GM04503 (cell line): ENCODE data around the gene PLXNA4.
A peak's percentile ranks its signal among the peaks of the same experiment; 100 is the strongest.

Experiments
- DNase-seq: peaks from one replicate; pipeline ENCODE4 v3.0.0-alpha.2; 2012; ENCODE audit warnings: low read depth

PLXNA4 gene

DNA sequence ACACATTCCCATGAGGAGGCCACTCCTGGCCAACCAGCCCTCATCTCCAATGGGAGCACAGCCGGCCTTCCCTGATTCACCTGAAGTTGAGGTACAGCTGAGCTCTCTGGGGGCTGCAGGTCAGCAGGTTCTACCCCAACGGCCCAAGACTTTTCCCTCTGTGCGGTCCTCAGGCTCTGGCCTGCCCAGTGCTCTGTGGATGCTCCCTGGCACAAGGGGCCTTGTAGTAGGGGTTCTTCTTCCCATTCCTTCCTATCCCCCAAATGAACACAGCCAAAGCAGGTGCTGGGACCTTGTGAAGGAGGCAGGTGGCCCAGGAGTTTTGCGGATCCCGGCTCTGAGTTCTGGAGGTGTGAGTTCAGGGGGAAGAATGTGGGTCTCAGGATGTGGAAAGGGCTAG, 72.2 kb downstream of the PLXNA4 start:
- DNase-seq, result no peak

DNA sequence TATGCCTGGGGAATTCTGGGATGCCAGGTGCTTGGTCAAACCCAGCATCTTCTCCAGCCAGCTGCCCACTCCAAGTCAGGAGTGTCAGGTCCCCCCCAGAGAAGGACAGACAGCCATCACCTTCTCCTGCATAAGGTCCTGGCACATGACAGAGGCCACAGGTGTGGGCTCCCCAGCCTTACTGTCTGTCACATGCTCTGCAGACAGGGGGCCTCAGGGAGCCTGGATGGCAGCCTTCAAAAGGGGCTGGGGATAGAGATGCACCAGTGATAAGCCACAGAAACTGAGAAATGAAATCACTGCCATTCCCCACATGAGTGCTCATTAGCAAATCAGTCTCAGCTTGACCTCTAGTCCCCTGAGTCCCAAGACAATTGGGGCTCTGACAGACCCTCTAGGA, 72.9 kb downstream of the PLXNA4 start:
- no peak for DNase-seq

GRCh38 chr7:132501956-132502355, 74.3 kb downstream of the PLXNA4 start:
- no peak for DNase-seq

DNA sequence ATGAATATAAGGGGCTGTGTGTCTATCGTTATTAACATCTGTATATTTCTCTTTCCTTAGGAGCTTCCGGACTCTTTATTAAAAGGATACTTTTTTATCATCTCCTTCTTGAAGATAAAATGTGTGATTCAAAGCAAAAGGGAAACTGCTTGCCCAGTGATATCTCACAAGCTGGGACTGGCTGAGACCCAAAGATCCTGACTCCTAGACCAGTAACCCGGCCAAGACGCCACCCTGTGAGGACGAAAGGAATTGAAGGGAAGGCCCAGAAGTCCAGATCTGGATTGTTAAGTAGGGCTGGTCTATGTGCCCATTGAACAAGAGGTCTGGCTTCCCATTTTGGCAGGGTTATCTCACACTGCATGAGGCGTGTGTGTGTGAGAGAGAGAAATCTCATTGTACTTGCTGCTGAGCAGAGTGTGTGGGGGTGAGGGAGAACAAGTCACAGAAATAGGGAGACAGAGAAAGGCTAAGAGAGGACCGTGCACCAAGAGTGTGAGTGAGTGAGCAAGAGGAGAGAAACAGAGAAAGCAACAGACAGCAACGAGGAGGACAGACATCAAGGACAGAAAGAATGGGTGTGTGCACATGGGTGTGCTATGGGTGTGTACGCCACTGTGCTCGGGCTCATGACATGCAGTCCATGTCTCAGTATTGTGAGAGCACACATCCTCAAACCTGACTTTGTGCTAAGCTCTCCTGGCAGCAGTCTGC, 75.4 kb downstream of the PLXNA4 start:
- peak; percentile 30 for DNase-seq

DNA sequence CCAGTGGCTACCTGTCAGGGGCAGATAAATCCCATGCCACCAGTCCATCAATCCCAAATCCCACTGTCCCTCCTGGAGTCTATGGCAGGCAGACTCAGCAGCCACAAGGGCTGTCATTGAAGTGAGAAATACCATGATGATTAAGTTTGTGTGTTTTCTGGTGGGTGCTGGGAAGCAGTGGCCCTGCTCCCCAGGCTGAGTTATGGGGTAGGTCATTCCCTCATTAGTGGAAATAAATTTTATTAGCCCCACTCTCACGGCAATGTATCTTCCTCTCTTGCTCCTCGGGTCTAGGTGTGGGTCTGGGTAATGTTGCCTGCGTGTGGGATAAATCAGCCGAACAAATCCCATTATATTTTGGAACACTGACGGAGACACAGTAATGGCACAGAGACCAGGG, 76.8 kb downstream of the PLXNA4 start:
- no peak for DNase-seq

GRCh38 chr7:132499065-132499464, 77.2 kb downstream of the PLXNA4 start:
- no peak for DNase-seq

DNA sequence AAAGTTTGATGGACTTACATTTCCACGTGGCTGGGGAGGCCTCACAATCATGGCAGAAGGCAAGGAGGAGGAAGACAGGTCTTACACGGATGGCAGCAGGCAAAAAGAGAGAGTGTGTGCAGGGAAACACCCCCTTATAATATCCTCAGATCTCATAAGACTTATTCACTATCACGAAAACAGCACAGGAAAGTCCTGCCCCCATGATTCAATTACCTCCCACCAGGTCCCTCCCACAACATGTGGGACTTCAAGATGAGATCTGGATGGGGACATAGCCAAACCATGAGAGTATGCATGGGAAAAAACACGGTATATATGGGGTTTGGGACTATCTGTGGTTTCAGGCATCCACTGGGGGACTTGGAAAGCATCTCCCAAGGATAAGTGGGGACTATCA, 78.0 kb downstream of the PLXNA4 start:
- no peak for DNase-seq

DNA sequence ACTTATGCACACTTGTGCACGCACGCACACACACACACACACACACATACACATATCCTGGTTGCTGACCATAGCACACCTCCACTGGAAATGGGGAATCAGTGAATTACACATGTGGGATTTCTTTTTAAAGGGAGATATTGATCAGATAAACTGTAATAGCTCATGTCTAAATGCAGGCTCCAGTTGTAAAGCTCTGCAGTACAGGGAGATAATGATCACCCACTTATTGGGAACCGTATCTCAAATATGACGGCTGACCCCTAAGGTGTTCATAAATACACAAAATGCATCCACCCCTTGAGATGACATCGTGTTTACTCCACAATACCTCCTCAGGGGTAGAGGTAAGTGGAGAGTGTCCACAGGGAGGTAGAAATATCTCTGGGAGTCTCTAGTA, 79.2 kb downstream of the PLXNA4 start:
- DNase-seq, result no peak

- no peak for DNase-seq
These were observed 80.3 kb downstream of the PLXNA4 start for GRCh38 chr7:132495936-132496335.

- DNase-seq, result no peak
These were observed 81.8 kb downstream of the PLXNA4 start for GRCh38 chr7:132494474-132494873.

DNA sequence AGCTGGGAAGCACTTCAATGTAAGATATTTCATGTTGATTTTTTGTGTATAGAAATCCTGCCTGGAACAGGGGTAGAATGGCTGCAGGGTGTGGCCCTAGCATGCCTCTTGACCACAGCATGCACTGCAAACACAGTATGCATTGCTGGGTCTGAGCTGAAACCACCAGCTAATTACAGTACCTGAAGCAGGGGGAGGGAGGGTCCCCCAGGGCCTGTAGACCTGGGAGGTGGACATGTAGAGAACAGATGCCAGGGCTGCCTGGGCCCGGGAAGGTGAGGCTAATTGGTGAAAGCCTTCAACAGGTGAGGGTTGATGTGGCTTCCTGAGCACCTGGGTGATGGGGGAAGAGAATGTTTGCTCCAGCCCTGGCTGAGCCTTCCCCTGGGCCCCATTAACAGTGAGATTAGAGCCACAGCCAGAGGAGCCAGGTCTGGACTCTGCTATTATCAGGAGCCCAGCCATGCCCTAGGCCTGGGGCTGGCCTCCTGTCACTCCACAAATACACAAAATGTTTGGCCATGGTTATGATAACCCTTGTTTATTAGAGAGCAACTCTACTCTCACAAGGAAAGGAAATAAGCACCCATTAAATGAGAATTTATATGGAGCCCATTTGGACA, 83.3 kb downstream of the PLXNA4 start:
- no peak for DNase-seq

DNA sequence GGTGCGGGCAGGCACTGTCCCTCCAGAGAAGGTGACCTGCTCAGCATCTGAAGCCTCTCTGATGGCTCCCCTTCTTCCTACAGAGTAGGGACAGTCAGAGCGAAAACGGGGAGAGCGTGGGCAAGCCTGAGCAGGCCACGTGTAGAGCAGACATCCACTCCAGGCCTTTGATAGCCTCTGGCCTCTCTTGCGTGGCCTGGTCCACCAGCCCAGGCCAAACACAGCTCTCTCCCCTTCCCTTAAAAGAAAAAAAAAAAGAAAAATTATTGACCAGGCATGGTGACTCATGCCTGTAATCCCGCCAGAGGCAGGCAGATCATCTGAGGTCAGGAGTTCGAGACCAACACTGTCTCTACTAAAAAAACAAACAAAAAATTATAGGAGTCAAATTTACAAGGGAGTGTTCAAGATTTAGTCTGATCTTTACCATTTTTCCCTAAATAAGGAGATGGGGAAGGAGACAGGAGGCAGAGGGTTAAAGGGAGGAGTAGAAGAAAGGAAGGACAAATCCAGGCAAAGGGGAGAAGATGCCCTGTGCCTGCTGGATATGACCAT, 84.8 kb downstream of the PLXNA4 start:
- DNase-seq, result no peak

GRCh38 chr7:132490474-132490873, 85.8 kb downstream of the PLXNA4 start:
- no peak for DNase-seq

DNA sequence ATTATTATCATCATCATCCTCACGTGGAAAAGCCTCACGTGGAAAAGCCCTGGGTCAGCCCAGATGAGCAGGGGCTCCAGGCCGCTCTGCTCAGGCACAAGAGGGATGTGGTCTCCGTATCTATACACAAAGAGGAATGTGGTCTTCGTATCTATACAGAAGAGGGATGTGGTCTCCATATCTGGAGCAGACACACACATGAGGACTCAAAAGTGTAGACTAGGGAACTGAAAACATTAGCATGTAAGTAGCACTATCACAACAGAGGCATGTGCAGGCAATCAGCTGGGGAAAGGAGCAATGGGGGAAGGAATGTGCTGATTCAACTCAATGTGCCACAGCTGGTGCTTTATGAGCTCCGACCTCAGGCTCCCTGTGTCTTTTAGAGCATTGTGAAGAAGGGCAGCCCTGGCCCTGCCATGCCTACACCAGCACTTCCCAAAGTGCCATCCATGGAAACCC, 86.5 kb downstream of the PLXNA4 start:
- no peak for DNase-seq

DNA sequence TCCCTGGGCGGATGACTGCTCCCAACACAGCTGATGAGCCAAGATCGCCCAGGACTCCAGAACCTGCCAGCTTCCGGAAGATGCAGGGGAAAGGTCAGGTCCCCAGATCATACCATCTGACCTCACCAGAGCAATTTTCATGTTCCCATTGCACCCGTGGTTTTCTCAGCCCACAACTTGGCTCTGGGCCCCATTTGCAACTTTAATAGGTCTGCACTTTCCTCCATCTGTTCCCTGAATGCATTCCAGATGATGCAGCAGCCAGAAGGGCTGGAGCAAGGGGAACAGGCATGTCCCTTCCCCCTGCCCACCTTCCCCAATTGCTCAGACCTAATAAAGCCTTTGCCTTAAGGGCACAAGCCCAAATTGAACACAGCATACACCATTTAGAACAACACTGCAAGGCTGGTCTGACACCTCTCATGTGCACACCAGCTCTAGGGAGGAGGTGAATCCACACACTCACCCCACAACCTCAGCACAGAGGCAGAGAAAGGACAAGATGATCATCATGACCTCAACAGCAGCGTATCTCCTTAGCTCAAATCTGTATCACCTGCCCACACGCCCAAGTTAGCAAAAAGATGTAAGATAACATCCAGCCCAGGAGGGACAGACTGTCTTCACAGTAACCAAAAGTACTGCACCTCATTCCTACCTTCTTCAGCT, 87.5 kb downstream of the PLXNA4 start:
- DNase-seq, result peak; percentile 37

- no peak for DNase-seq
These were observed 90.0 kb downstream of the PLXNA4 start for GRCh38 chr7:132486274-132486610.

DNA sequence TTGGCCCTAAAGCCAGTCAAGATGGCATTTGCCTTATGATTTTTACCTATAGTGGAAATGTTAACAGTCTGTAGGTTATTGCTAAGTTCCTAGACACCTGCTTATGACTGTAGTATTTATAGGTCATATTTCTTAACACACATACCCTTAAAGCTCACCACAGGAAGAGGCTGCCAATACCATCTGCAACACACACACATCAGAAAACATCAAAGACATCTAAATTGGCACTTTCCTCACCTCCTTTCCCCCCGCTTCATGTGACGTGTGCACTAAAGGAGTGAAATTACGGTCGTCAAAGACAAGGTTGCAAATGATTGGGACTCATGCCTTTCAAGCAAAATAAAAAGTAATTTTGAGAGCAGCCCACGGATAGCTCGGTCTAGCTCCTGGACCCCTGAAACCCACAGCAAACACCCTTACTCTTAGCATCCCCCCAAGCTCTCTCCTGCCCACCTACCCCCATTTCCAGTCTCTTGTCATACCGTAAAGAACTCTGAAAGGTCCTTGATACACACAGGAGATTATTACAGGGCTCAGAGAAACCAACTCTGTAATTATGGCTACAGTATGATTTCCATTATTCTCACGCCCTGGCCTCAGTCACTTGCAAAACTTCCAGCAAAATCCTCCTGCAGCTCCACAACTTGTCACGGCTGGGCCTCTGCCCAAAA, 90.5 kb downstream of the PLXNA4 start:
- no peak for DNase-seq

DNA sequence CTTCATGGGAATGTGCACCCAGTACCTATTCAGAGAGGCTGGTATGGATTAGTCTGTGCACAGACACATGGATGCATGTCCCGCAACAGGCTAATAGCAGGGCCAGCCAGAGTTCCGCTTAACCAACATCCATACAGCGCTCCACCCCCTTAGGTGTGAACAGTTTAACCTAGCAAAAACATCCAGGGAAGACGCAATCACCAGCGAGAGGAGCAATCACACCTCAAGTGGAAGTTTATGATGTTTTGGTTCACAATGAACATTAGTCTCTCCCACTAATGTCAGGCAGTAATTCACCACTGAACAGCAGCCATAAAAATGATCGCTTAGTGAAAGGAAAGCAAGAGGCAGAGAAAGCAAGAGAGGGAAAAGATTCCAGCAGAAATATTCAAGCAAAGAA, 91.1 kb downstream of the PLXNA4 start:
- DNase-seq, result no peak

- DNase-seq, result no peak
These were observed 93.4 kb downstream of the PLXNA4 start for GRCh38 chr7:132482866-132483265.

DNA sequence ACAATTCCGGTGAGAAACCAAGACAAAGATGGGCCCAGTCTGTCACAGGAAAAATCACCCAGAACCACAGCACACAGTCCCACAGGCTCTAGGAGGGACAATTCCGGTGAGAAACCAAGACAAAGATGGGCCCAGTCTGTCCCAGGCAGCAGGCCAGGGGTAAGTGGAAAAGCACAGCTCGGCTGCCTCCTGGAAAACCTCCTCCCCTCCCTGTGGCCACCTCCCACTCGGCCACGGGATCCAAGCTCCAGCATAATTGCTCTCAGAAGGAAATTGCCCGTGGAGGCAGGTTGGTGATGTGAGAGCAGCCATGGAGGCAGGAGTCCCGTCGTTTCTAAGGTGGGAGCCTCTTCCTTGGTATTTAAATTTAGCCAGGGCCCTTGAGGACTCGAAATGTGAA, 95.7 kb downstream of the PLXNA4 start:
- no peak for DNase-seq

GRCh38 chr7:132476541-132476940, 99.7 kb downstream of the PLXNA4 start:
- no peak for DNase-seq

- no peak for DNase-seq
These were observed 100.6 kb downstream of the PLXNA4 start for GRCh38 chr7:132475669-132476116.
